Glomerular endothelial cell (primary cell): ENCODE measurements around the gene TMPRSS4. TPM values are rescaled to one million over a fixed set of nuclear protein-coding genes. Genes with fewer than 3 reads are reported as not detected.

Source experiments
- DNase-seq: peaks from one replicate; pipeline ENCODE4 v3.0.0-alpha.2; 2011; ENCODE audit warnings: low read depth, low spot score; ENCODE audit errors: extremely low read depth
- total RNA-seq: library from RNA; depleted of rRNA; stranded (reverse); fragments of >200 nt; gene quantifications from 2 replicates; pipeline ENCODE4 v1.2.3, GENCODE V29; 2015

Gene TMPRSS4
- total RNA-seq, 1 donor from 2014 or later, result not detected

DNA sequence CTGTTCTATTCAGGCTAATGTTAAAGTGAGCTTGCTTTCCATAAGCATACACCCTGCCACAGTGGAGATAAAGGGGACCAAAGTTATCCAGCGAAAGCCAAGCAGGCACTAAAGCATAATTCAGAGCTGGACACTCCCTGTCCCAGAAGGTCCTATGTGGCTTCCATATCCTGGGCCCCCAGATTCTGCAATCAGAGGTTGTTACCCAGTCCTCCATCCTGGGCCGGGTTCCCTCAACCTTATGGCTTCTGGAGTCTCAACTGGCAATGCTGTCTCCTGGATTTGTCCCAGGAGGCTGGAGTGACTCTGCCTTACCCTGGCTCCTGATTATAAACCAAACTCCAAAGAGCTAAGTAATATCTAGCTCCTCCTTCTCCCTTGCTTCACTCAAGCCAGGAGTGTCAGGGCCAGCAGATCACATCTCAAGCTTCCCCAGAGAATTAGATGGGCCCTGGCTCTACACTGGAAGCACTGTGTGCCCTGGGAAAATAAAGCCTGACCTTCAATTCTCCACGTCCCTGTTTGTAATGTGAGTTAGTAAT is 23.9 kb downstream of the TMPRSS4 start:
- no peak for DNase-seq

- DNase-seq, result no peak
Observed at GRCh38 chr11:118102721-118103261, 25.9 kb downstream of the TMPRSS4 start.

DNA sequence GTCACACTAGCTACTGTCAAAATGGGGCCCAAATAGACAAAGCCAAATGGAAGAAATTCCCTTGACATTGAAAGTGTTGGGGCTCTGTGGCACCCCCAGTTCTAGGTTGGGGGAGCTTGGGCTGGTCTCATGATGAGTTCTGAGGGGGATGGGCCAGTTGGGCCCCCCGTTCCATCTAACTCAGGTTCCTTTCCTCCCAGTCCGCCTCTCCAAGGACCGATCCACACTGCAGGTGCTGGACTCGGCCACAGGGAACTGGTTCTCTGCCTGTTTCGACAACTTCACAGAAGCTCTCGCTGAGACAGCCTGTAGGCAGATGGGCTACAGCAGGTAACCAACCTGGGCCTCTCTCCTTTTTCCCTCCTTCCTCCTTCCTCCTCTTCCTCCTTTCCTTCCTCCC is 27.6 kb downstream of the TMPRSS4 start:
- DNase-seq, result no peak

DNA sequence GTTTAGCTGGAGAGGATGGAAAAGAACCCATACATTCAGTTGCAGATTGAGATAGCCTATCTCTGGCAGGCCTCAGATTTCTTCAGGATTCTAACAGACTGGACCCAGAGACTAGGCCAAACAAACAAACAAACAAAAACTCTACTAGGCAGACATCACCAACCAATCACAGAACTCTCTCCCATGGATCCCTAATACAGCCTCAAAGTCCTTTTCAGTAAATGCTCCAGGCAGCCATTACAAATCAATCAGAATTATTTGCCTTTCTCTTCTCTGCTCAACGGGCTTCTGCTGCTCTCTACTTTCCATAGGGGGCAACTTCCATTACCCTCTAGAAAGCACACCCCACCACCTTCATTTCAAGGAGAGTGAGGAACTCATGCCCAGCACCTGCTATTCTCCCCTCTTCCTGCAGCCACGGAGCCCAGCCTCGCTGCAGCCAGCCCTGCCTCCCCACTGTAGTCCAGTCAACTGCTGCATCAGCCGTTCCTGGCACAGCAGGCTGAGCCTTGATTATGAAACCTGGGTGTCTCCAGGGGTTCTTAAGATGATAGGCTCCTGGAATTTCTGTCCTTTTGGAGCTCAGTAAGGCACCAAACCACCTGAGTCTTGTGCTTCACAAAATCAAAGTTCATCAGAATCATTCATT is 28.9 kb downstream of the TMPRSS4 start:
- no peak for DNase-seq

DNA sequence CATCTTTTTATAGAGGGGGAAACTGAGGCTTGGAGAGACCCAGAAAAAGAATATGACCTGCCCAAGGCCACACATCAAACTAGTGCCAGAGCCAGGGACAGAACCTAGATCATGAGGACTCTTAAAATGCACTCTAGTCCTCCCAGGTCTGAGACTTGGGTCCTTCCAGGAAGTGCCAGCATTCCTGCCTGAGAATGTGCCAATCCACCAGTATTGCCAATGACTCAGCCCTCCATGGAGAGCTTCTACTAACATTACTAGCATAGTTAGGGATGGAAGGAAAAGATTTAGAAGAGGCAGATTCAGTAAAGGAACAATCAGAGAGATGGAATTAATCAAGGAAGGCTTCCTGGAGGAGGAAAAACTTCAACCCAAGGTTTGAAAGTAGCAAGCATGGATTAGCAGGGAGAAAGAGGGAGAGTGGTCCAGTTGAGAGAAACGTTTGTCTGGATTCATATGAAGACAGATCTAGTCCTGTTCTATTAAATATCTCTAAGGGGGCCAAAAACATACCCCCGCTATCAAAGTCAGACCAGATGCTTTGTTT is 30.0 kb downstream of the TMPRSS4 start:
- DNase-seq, result no peak

GRCh38 chr11:118108513-118108912 is 31.6 kb downstream of the TMPRSS4 start:
- DNase-seq, result no peak

DNA sequence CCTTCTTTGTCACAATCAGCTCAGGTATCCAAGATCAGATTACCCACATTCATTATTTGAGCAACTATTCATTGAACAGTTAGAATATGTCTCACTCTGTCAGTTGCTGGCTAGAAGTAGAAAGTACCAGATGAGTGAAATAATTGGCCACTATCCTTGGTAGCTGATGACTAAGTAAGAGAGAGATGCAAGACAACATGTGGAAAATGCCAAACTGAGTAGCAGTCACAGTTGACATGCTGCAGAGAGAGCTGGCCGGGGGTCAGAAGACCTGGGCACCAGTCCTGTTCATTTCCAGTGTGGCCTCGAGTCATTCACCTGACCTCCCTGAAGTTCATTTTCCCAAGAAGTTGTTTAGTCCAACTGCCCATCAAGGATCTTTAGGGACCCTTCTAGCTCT is 32.4 kb downstream of the TMPRSS4 start:
- DNase-seq, result no peak

- no peak for DNase-seq
Observed at GRCh38 chr11:118111019-118111743, 34.3 kb downstream of the TMPRSS4 start.

- no peak for DNase-seq
Observed at GRCh38 chr11:118111744-118112035, 34.8 kb downstream of the TMPRSS4 start.

- no peak for DNase-seq
Observed at GRCh38 chr11:118112711-118113430, 36.0 kb downstream of the TMPRSS4 start.

DNA sequence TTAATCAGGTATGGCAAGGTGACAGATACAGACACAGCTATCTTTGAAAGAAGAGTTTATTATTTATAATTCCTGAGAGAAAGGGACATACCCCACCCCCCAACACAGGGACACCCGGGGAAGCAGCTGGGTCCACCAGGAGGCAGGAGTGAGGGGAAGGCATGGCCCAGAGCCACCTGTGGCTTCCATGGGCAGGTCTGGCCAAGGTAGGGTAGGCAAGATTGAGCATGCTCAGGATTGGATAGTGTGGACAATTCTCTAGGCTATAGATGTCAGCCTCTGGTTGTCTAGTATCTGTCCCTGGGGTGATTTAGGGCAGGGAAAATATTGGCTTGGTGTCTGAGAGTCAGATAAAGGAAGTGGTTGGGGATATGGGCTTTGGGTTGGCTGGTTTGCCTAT is 37.4 kb downstream of the TMPRSS4 start:
- DNase-seq, result no peak

DNA sequence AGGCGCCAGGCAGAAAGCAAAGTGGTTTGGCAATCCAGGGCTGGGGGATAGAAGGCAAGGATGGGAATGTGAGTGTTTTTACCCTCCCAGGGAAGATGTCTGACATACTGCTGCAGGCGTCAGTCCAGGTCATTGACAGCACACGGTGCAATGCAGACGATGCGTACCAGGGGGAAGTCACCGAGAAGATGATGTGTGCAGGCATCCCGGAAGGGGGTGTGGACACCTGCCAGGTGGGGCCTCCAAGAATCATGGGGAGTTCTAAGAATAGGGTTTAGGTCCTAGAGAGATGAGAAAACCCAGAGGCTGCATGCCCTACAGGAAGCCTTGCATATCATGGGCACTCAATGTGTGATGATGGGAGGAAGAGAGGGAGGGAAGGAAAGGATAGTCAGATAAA is 38.2 kb downstream of the TMPRSS4 start:
- DNase-seq, result no peak

DNA sequence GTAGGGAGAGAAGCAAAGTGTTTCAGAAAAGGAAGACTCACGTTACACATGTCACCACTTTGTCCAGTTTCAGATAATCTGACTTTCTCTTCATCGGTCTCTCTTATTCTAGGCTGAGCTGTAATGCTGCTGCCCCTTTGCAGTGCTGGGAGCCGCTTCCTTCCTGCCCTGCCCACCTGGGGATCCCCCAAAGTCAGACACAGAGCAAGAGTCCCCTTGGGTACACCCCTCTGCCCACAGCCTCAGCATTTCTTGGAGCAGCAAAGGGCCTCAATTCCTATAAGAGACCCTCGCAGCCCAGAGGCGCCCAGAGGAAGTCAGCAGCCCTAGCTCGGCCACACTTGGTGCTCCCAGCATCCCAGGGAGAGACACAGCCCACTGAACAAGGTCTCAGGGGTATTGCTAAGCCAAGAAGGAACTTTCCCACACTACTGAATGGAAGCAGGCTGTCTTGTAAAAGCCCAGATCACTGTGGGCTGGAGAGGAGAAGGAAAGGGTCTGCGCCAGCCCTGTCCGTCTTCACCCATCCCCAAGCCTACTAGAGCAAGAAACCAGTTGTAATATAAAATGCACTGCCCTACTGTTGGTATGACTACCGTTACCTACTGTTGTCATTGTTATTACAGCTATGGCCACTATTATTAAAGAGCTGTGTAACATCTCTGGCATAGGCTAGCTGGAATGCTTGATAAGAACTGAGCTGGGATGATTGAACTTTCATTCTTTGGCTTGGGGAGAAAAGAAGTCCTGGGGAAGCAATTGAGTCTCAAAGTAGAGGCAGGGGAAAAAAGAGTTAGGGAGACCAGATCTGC is 41.1 kb downstream of the TMPRSS4 start:
- no peak for DNase-seq

GRCh38 chr11:118120793-118121192 is 43.9 kb downstream of the TMPRSS4 start:
- no peak for DNase-seq

GRCh38 chr11:118124929-118125535 is 48.2 kb downstream of the TMPRSS4 start:
- DNase-seq, result no peak

DNA sequence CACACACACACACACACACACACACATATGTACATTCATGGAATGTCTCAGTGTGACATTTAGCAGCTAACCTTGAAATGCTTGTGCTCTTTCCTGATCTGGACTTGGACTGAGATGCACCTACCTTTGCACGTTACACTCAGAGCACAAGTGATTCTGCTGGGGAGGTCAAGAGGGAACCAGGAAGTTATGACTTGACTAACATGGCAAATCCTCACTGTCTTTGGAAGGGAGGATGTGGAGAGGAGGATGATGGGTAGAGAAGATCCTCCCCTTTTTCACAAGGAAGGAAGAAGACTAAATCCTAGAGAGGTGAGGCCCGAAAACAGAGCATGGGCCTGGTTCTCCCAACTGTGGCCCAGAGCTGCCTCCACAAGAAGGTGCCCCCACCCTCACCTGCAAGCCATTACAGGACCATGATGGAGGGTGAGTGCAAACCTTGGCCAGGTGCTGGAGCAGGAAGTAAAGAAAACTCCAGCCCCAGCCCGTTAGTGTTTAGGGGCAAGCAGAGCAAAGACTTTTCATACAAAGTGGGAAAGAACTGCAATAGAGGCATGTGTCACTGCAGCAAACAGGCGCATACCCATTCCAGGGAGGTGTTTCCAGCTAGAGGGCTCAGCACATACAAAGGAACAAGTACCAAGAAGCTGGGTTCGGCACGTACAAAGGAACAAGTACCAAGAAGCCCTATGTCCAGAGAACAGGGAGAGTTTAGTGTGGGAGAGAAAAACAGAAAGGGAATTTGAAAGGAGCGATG is 49.4 kb downstream of the TMPRSS4 start:
- DNase-seq, result no peak

GRCh38 chr11:118128310-118128709 is 51.4 kb downstream of the TMPRSS4 start:
- no peak for DNase-seq

- DNase-seq, result no peak
Observed at GRCh38 chr11:118128721-118129470, 52.0 kb downstream of the TMPRSS4 start.
